ENCODE data around the gene TMEM245.

DNA sequence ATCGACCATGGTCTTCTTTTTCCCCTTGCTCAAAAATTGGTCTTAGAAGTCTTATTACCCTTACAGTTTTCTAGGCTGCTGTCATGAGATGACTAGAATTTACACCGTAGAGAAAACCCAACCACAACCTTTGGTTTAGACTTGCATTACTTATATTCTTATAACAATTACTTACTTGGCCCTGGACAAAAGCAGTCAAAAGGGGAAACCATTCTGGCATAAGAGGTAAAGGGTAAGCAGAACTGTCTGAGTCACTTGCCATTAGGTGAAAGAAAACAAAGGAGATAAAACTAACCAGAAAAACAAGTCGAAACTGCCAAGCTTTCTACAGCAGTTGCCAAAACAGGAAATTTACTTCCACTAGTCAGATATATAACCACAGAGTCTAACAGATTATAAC lies 17.9 kb downstream of the TMEM245 start:
- TF ChIP-seq, protein P1, sequence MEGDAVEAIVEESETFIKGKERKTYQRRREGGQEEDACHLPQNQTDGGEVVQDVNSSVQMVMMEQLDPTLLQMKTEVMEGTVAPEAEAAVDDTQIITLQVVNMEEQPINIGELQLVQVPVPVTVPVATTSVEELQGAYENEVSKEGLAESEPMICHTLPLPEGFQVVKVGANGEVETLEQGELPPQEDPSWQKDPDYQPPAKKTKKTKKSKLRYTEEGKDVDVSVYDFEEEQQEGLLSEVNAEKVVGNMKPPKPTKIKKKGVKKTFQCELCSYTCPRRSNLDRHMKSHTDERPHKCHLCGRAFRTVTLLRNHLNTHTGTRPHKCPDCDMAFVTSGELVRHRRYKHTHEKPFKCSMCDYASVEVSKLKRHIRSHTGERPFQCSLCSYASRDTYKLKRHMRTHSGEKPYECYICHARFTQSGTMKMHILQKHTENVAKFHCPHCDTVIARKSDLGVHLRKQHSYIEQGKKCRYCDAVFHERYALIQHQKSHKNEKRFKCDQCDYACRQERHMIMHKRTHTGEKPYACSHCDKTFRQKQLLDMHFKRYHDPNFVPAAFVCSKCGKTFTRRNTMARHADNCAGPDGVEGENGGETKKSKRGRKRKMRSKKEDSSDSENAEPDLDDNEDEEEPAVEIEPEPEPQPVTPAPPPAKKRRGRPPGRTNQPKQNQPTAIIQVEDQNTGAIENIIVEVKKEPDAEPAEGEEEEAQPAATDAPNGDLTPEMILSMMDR (conservative IDR thresholded peaks at IDR 0.05; ENCODE audit: low read depth, low read length), result no peak
- no peak for TF ChIP-seq EZH2 (IDR thresholded peaks at IDR 0.05; ENCODE audit: borderline replicate concordance, low read depth, low read length, poor library complexity, severe bottlenecking)
